ENCODE data around the gene NAP1L1.

DNA sequence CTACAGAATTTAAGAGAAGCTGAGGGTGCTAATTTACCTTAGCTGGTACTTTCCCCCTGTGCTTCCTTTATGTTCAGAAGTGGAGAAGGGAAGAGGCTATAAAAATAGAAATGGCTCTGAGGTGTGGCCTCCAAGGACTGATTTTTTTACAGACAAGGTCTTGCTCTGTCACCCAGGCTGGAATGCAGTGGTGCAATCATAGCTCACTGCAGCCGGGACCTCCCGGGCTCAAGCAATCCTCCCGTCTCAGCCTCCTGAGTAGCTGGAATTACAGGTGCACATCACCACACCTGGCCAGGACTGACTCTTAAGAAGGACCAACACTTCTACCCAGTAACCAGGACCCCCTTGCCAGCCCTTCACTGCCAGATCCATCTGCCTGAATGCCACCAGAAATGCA, 23.9 kb upstream of the NAP1L1 start:
- TF ChIP-seq, protein P1, sequence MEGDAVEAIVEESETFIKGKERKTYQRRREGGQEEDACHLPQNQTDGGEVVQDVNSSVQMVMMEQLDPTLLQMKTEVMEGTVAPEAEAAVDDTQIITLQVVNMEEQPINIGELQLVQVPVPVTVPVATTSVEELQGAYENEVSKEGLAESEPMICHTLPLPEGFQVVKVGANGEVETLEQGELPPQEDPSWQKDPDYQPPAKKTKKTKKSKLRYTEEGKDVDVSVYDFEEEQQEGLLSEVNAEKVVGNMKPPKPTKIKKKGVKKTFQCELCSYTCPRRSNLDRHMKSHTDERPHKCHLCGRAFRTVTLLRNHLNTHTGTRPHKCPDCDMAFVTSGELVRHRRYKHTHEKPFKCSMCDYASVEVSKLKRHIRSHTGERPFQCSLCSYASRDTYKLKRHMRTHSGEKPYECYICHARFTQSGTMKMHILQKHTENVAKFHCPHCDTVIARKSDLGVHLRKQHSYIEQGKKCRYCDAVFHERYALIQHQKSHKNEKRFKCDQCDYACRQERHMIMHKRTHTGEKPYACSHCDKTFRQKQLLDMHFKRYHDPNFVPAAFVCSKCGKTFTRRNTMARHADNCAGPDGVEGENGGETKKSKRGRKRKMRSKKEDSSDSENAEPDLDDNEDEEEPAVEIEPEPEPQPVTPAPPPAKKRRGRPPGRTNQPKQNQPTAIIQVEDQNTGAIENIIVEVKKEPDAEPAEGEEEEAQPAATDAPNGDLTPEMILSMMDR (IDR thresholded peaks at IDR 0.05 in 4 of 5, conservative IDR thresholded peaks at IDR 0.05 in 1 of 5): no peak
- no peak for TF ChIP-seq POLR2A (IDR thresholded peaks at IDR 0.05)
